ENCODE results near the gene OR5D18.

OR5D18 gene

DNA sequence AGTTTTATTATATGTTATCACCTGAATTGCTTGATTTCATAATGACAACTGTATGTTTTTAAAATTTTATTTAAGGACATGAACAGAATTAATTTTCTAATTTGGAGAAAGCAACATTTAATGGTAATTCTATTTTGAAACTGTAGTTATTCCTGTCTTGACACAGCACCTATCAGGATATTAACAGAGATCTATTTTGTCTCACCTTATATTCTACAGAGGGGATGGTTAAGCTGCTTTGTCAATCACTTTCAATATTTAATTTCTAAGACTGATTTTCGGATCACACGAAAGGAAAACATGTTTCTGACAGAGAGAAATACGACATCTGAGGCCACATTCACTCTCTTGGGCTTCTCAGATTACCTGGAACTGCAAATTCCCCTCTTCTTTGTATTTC is 19.0 kb downstream of the OR5D18 start, which contains the start of gene OR5D16:
TSS of gene OR5D16 (plus strand) at position 301 of the 400 bp plus-strand sequence. CDS start at position 301, 0 bp downstream.
- TF ChIP-seq, protein P1, sequence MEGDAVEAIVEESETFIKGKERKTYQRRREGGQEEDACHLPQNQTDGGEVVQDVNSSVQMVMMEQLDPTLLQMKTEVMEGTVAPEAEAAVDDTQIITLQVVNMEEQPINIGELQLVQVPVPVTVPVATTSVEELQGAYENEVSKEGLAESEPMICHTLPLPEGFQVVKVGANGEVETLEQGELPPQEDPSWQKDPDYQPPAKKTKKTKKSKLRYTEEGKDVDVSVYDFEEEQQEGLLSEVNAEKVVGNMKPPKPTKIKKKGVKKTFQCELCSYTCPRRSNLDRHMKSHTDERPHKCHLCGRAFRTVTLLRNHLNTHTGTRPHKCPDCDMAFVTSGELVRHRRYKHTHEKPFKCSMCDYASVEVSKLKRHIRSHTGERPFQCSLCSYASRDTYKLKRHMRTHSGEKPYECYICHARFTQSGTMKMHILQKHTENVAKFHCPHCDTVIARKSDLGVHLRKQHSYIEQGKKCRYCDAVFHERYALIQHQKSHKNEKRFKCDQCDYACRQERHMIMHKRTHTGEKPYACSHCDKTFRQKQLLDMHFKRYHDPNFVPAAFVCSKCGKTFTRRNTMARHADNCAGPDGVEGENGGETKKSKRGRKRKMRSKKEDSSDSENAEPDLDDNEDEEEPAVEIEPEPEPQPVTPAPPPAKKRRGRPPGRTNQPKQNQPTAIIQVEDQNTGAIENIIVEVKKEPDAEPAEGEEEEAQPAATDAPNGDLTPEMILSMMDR (IDR thresholded peaks at IDR 0.05) = no peak

- TF ChIP-seq, protein P1 (IDR thresholded peaks at IDR 0.05) = no peak
Observed at GRCh38 chr11:55847453-55847852, 28.0 kb downstream of the OR5D18 start.

- TF ChIP-seq, protein P1 (IDR thresholded peaks at IDR 0.05) = no peak
Observed at GRCh38 chr11:55849037-55849436, 29.6 kb downstream of the OR5D18 start.

GRCh38 chr11:55852141-55852540 is 32.7 kb downstream of the OR5D18 start:
- TF ChIP-seq, protein P1 (IDR thresholded peaks at IDR 0.05) = no peak

- TF ChIP-seq, protein P1 (IDR thresholded peaks at IDR 0.05) = no peak
Observed at GRCh38 chr11:55854704-55855103, 35.3 kb downstream of the OR5D18 start.

Measured in LNCAP (cell line).